SHP77 (cell line): ENCODE measurements around the gene IL6R.

ENCODE experiments used
- DNase-seq, 2 experiments: peaks; one replicate each; lab custom pipeline; 2025; lab: John Stamatoyannopoulos, UW

IL6R gene

GRCh38 chr1:154517661-154518060 is 112.5 kb downstream of the IL6R start:
- DNase-seq = no peak
